ENCODE results near the gene LIPE. TPM values are rescaled to one million over a fixed set of nuclear protein-coding genes. Genes with fewer than 3 reads are reported as not detected.

LIPE gene
- total RNA-seq, 8 experiments from 2014 or later = 4.2 to 13.5 (median 7.2) TPM

GRCh38 chr19:42440357-42441048 lies 13.3 kb upstream of the LIPE start:
- H3K27ac ChIP-seq = no peak overlapping the region
- 19 to 80% (median 45%) methylated on average over 1 to 15 of the region's 16 CpGs; no CpG with 5 or more reads in 2 of the 10 experiments for WGBS, 10 experiments
- in situ Hi-C loops (cut with MboI; ENCODE audit: low pct_unique_long_range_greater_than_20kb in 2 of 9, low sequenced_read_pairs in 9 of 9, unreplicated experiment in 9 of 9) = loop anchor here in 1 of 9 experiments (10.0 kb wide), 1 partner anchor 84 kb away; the partner anchor contains the start of gene CEACAM1
- no peaks in the 10 kb centered on the region for H3K4me1 ChIP-seq (replicated peaks in 1 of 2)
- peak in 3 of 8 experiments; percentile 79 to 85 (median 84) for ATAC-seq (replicated peaks in 6 of 8)
- no peak overlapping the region for H3K4me3 ChIP-seq

DNA sequence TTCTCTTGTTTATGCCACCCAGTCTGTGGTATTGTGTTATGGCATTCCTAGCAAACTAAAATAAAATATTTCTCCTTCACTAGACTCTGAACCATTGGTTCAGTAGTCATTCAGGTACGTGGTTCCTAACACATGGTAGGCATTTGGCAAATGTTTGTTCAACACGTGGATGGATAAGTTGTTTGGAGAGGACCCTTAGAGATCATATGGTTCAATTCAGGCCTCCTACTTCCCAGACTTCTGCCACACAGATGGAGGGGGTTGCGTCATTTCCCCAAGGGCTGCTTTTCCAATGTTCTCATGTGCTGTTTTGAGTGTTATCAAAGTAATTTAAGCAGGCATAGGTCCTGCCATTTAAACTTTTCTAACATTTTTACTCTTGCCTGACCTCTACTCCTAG lies 8.8 kb upstream of the LIPE start:
- H3K4me3 ChIP-seq = no peak overlapping the region
- no peak overlapping the region for H3K27ac ChIP-seq
- in situ Hi-C loops (cut with MboI; ENCODE audit: low pct_unique_long_range_greater_than_20kb in 2 of 9, low sequenced_read_pairs in 9 of 9, unreplicated experiment in 9 of 9) = no loop called here
- peaks cover 6 to 11% of the 10 kb centered on the region in 2 donors for H3K4me1 ChIP-seq (replicated peaks in 1 of 2)
- 0 to 100% (median 58%) methylated on average over 1 to 3 of the region's 3 CpGs; no CpG with 5 or more reads in 1 of the 10 experiments for WGBS, 10 experiments
- ATAC-seq (replicated peaks in 6 of 8) = peak in 1 of 8 experiments; percentile 14

GRCh38 chr19:42435316-42435715 lies 8.1 kb upstream of the LIPE start:
- no peak overlapping the region for H3K4me3 ChIP-seq
- 0 to 100% (median 89%) methylated on average over 1 to 5 of the region's 6 CpGs; no CpG with 5 or more reads in 1 of the 10 experiments for WGBS, 10 experiments
- peaks cover 6 to 11% of the 10 kb centered on the region in 2 donors for H3K4me1 ChIP-seq (replicated peaks in 1 of 2)
- no peak overlapping the region for H3K27ac ChIP-seq
- ATAC-seq (replicated peaks in 6 of 8) = no peak
- in situ Hi-C loops (cut with MboI; ENCODE audit: low pct_unique_long_range_greater_than_20kb in 2 of 9, low sequenced_read_pairs in 9 of 9, unreplicated experiment in 9 of 9) = no loop called here

- Histone ChIP-seq H3K4me3 (no peak overlapping the region), H3K27ac (peak overlapping the region; percentile 60 to 72), H3K4me1 (replicated peaks in 1 of 2) (peaks cover 6 to 11% of the 10 kb centered on the region in 2 donors)
- peak; percentile 73 to 91 (median 83) for ATAC-seq (replicated peaks in 6 of 8)
- in situ Hi-C loops (cut with MboI; ENCODE audit: low pct_unique_long_range_greater_than_20kb in 2 of 9, low sequenced_read_pairs in 9 of 9, unreplicated experiment in 9 of 9) = no loop called here
- WGBS, 10 experiments = 0 to 63% (median 38%) methylated on average over 1 to 6 of the region's 9 CpGs; no CpG with 5 or more reads in 2 of the 10 experiments
Measured at GRCh38 chr19:42433503-42434260, 6.5 kb upstream of the LIPE start.

DNA sequence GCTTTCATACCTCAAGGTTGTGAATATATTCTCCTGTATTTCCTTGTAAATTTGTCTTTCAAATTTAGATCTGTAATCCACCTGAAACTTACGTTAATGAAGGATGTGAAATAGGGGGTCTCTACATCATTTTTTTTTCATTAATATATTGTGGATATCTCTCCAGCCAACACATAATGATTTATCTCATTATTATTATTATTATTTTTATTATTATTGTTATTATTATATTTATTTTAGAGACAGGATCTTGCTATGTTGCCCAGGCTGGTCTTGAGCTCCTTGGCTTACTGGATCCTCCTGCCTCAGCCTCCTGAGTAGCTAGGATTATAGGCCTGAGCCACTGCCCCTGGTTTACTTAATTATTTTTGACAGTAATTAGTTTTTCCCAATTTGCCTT lies 4.3 kb upstream of the LIPE start:
- no peak for ATAC-seq (replicated peaks in 6 of 8)
- in situ Hi-C loops (cut with MboI; ENCODE audit: low pct_unique_long_range_greater_than_20kb in 2 of 9, low sequenced_read_pairs in 9 of 9, unreplicated experiment in 9 of 9) = no loop called here
- no peak overlapping the region for H3K27ac ChIP-seq
- peaks cover 6 to 11% of the 10 kb centered on the region in 2 donors for H3K4me1 ChIP-seq (replicated peaks in 1 of 2)
- no peak overlapping the region for H3K4me3 ChIP-seq
- 76 to 100% (median 100%) methylated on average over 1 of the region's 1 CpG; no CpG with 5 or more reads in 1 of the 10 experiments for WGBS, 10 experiments

DNA sequence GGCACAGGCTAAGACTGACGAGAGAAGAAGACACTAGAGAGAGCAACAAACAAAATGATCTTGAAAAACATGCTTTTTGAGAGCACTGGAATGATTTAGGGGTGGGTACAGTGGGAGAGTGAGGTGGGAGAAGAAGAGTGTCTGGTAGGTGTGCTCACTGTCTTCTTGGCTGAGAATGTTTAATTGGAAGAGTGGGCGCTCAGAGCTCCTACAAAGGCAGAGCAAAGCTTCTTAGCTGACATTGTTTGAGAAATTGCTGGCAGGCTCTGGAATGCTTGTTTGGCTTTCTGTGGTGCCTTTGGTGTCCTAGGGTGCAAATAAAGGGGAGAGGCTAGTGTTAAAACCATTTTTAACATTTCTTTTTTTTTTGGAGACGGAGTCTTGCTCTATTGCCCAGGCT lies 1.5 kb upstream of the LIPE start:
- Histone ChIP-seq H3K27ac (no peak overlapping the region), H3K4me1 (replicated peaks in 1 of 2) (peaks cover 10 to 19% of the 10 kb centered on the region in 2 donors), H3K4me3 (no peak overlapping the region)
- in situ Hi-C loops (cut with MboI; ENCODE audit: low pct_unique_long_range_greater_than_20kb in 2 of 9, low sequenced_read_pairs in 9 of 9, unreplicated experiment in 9 of 9) = no loop called here
- 60 to 100% (median 90%) methylated on average over 1 to 3 of the region's 3 CpGs; no CpG with 5 or more reads in 3 of the 10 experiments for WGBS, 10 experiments
- ATAC-seq (replicated peaks in 6 of 8) = no peak

GRCh38 chr19:42426643-42427042 lies 545 bp downstream of the LIPE start:
- no peak for ATAC-seq (replicated peaks in 6 of 8)
- Histone ChIP-seq H3K27ac (no peak overlapping the region), H3K4me1 (replicated peaks in 1 of 2) (peaks cover 15% of the 10 kb centered on the region in 2 donors), H3K4me3 (no peak overlapping the region)
- WGBS, 10 experiments = 94 to 100% (median 100%) methylated on average over 1 to 2 of the region's 3 CpGs; no CpG with 5 or more reads in 4 of the 10 experiments
- in situ Hi-C loops (cut with MboI; ENCODE audit: low pct_unique_long_range_greater_than_20kb in 2 of 9, low sequenced_read_pairs in 9 of 9, unreplicated experiment in 9 of 9) = no loop called here

- in situ Hi-C loops (cut with MboI; ENCODE audit: low pct_unique_long_range_greater_than_20kb in 2 of 9, low sequenced_read_pairs in 9 of 9, unreplicated experiment in 9 of 9) = no loop called here
- H3K4me1 ChIP-seq (replicated peaks in 1 of 2) = peaks cover 16% of the 10 kb centered on the region in 2 donors
- H3K4me3 ChIP-seq = no peak overlapping the region
- 76 to 100% (median 93%) methylated on average over 1 to 4 of the region's 13 CpGs; no CpG with 5 or more reads in 6 of the 10 experiments for WGBS, 10 experiments
- H3K27ac ChIP-seq = peak overlapping the region in 1 of 2 donors; percentile 83
- no peak for ATAC-seq (replicated peaks in 6 of 8)
Measured at GRCh38 chr19:42424712-42425131, 2.5 kb downstream of the LIPE start.

- Histone ChIP-seq H3K4me1 (replicated peaks in 1 of 2) (peaks cover 16% of the 10 kb centered on the region in 2 donors), H3K4me3 (peak overlapping the region in 3 of 5 donors; percentile 56 to 79 (median 67)), H3K27ac (peak overlapping the region; percentile 73 to 83)
- no peak for ATAC-seq (replicated peaks in 6 of 8)
- WGBS, 10 experiments = 73 to 100% (median 100%) methylated on average over 1 to 6 of the region's 15 CpGs; no CpG with 5 or more reads in 7 of the 10 experiments
- in situ Hi-C loops (cut with MboI; ENCODE audit: low pct_unique_long_range_greater_than_20kb in 2 of 9, low sequenced_read_pairs in 9 of 9, unreplicated experiment in 9 of 9) = no loop called here
Measured at GRCh38 chr19:42424345-42424707, 2.9 kb downstream of the LIPE start.

DNA sequence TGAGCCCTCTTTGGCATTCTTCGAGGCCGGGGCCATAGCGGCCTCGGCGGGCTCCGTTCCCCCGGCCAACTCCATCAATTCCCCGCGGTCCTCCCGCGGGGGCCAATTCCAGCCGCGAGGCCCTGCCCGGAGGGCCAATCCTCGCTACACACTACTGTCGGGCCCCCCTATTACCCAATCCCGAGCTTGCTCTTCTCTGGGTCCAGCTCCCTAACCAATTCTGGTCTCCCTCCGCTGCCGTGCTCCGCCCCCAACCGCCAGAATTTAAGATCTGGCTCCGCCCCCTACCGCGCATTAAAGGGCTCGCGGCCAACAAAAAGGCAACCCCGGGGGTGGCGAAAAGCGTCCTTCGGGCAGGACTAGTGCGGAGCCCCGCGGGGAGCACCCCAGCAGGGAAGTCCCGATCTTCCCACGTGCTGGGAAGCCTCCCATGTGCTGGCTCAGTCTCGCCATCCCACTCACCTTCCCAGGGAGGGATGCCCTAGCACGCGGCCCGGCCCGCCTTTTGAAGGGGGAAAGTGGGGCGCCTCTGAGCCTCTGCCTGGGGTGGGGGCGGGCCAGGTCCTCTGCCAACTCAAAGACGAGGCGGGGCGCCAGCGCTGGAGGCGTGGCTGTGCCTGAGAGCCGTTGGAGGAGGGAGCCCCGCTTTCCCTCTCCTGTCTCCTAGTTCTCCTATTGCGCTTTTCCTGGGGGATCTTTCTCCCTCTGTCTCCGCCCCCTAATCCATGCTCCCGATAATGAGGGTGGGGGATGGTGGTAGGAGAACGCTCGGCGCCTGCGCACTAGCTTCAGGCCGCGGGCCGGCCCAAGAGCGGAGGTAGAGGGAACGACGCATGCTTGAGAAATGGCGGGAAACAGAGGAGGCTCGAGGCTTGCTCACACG lies 3.5 kb downstream of the LIPE start:
- in situ Hi-C loops (cut with MboI; ENCODE audit: low pct_unique_long_range_greater_than_20kb in 2 of 9, low sequenced_read_pairs in 9 of 9, unreplicated experiment in 9 of 9) = no loop called here
- Histone ChIP-seq H3K4me3 (peak overlapping the region; percentile 56 to 79 (median 64)), H3K27ac (peak overlapping the region; percentile 77 to 83), H3K4me1 (replicated peaks in 1 of 2) (peaks cover 16% of the 10 kb centered on the region in 2 donors)
- WGBS, 10 experiments = 0 to 93% (median 27%) methylated on average over 1 to 14 of the region's 65 CpGs; no CpG with 5 or more reads in 3 of the 10 experiments
- ATAC-seq (replicated peaks in 6 of 8) = peak; percentile 84 to 96 (median 95)

DNA sequence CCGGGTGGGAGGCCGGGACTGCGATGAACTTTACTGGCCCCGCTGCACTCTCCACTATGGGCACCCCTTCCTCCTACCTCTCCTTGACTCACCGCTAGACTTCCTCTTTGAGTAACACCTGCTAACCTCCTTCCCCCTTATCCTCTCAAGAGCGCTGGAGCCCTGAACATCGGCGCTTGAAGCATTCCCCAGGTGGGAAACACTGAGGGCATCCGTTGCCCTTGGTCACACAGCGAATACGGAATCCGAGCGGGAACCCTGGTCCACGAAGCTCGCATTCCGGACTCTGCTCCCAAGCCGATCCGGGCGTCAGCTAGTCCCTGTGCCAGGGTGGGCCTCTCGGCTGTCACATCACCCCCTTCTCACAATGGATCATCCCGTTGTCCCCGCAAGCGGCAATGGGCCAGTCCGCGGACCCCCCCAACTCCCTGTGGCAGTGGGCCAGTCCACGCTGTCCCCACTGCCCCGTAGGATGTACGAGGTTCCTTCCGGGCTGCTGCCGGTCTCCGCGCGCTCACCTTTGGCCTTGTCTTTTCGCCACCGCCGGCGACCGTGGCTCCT lies 4.2 kb downstream of the LIPE start:
- peak; percentile 27 to 79 (median 74) for ATAC-seq (replicated peaks in 6 of 8)
- in situ Hi-C loops (cut with MboI; ENCODE audit: low pct_unique_long_range_greater_than_20kb in 2 of 9, low sequenced_read_pairs in 9 of 9, unreplicated experiment in 9 of 9) = no loop called here
- peak overlapping the region; percentile 56 to 79 (median 64) for H3K4me3 ChIP-seq
- 0 to 40% (median 10%) methylated on average over 1 to 19 of the region's 38 CpGs; no CpG with 5 or more reads in 5 of the 10 experiments for WGBS, 10 experiments
- H3K4me1 ChIP-seq (replicated peaks in 1 of 2) = peaks cover 16% of the 10 kb centered on the region in 2 donors
- H3K27ac ChIP-seq = peak overlapping the region; percentile 77 to 83
